H1 (cell line): ENCODE results near the gene TOM1L2. TPM values are rescaled to one million over a fixed set of nuclear protein-coding genes. Genes with fewer than 3 reads are reported as not detected.
A peak's percentile ranks its signal among the peaks of the same experiment; 100 is the strongest.

Source experiments
- CTCF ChIA-PET: fragments of 300-600 bp; sonication (Branson Sonifier 250); formaldehyde crosslinking; loops from one replicate; lab custom pipeline; 2021; ENCODE audit not compliant: partially characterized antibody; lab: Charles Lee
- POLR2A ChIA-PET: fragments of 300-600 bp; sonication (Branson Sonifier 250); formaldehyde crosslinking; loops from one replicate; lab custom pipeline; 2021; ENCODE audit warnings: inconsistent platforms; ENCODE audit not compliant: partially characterized antibody; lab: Charles Lee
- DNase-seq, 2 experiments: peaks; one replicate each; pipeline versions ENCODE4 v3.0.0 to v3.0.0-alpha.2; 2010 to 2022; ENCODE audit warnings: low spot score in 2 of 2, low read depth in 1 of 2, mixed read lengths in 1 of 2
- FAIRE-seq: peaks from 2 replicates; lab custom pipeline; 2011; peaks lifted over from hg19 to GRCh38; lab: Jason Lieb, UNC
- H2AFZ ChIP-seq: 2 replicates; pipeline ENCODE4 v1.8.1; 2012; ENCODE audit warnings: low read length, inconsistent platforms
- H2AK5ac ChIP-seq: 2 replicates; pipeline ENCODE4 v1.6.1; 2013; ENCODE audit warnings: low read depth, low read length
- H2BK120ac ChIP-seq: replicated peaks from 2 replicates; pipeline ENCODE3; 2013; ENCODE audit warnings: low read depth, low read length, inconsistent platforms
- H2BK12ac ChIP-seq: 2 replicates; pipeline ENCODE4 v1.6.1; 2013; ENCODE audit warnings: low read depth, low read length
- H2BK15ac ChIP-seq: 2 replicates; pipeline ENCODE4 v1.6.1; 2013; ENCODE audit warnings: low read length
- H2BK20ac ChIP-seq: 2 replicates; pipeline ENCODE4 v1.6.1; 2013; ENCODE audit warnings: low read length
- H2BK5ac ChIP-seq: 2 replicates; pipeline ENCODE4 v1.6.1; 2013; ENCODE audit warnings: low read depth, low read length
- H3K14ac ChIP-seq: 2 replicates; pipeline ENCODE4 v1.6.1; 2013; ENCODE audit warnings: inconsistent platforms; ENCODE audit not compliant: insufficient read length
- H3K18ac ChIP-seq: 2 replicates; pipeline ENCODE4 v1.6.1; 2013; ENCODE audit warnings: low read length; ENCODE audit errors: extremely low read depth
- H3K23ac ChIP-seq: 2 replicates; pipeline ENCODE4 v1.6.1; 2013; ENCODE audit warnings: inconsistent platforms; ENCODE audit not compliant: insufficient read length
- H3K23me2 ChIP-seq: 2 replicates; pipeline ENCODE4 v1.6.1; 2013; ENCODE audit warnings: low read depth, low read length
- H3K27ac ChIP-seq: 2 replicates; pipeline ENCODE4 v1.6.1; 2011; ENCODE audit warnings: low read depth, low read length, inconsistent platforms
- H3K27me3 ChIP-seq, 4 experiments: replicated peaks in 1 of 4; 1 replicate in 1 of 4; 2 replicates in 3 of 4; pipeline versions ENCODE4 v1.6.1 to v1.8.1; 2011 to 2013; ENCODE audit warnings: low read length in 3 of 4, mild to moderate bottlenecking in 3 of 4, inconsistent platforms in 2 of 4, mixed read lengths in 2 of 4, moderate library complexity in 1 of 4; ENCODE audit not compliant: control insufficient read depth in 3 of 4, insufficient read depth in 3 of 4; ENCODE audit errors: extremely low read depth in 1 of 4
- H3K36me3 ChIP-seq, 4 experiments: 2 replicates each; pipeline versions ENCODE4 v1.6.1 to v1.8.1; 2011 to 2013; ENCODE audit warnings: mild to moderate bottlenecking in 4 of 4, low read length in 3 of 4, moderate library complexity in 2 of 4, control low read depth in 1 of 4, inconsistent platforms in 1 of 4; ENCODE audit not compliant: insufficient read depth in 4 of 4, control insufficient read depth in 2 of 4
- H3K4ac ChIP-seq: replicated peaks from 2 replicates; pipeline ENCODE3; 2013; ENCODE audit warnings: low read length, low read depth, mixed read lengths, inconsistent platforms; ENCODE audit not compliant: insufficient read length
- H3K4me1 ChIP-seq, 4 experiments: replicated peaks in 1 of 4; 1 replicate in 1 of 4; 2 replicates in 3 of 4; pipeline versions ENCODE4 v1.6.1 to v1.8.1; 2011 to 2013; ENCODE audit warnings: low read length in 3 of 4, inconsistent platforms in 2 of 4, mixed read lengths in 1 of 4; ENCODE audit not compliant: insufficient read depth in 4 of 4, control insufficient read depth in 3 of 4
- H3K4me2 ChIP-seq, 2 experiments: 2 replicates each; pipeline versions ENCODE4 v1.6.1 to v1.8.1; 2011 to 2013; ENCODE audit warnings: low read depth in 2 of 2, low read length in 2 of 2, control low read depth in 1 of 2, inconsistent platforms in 1 of 2, mild to moderate bottlenecking in 1 of 2; ENCODE audit not compliant: insufficient read depth in 1 of 2
- H3K4me3 ChIP-seq, 4 experiments: fragments of 200-600, 300-600 bp in 1 of 4; sonication (generic), shearing (Covaris generic), sonication (Bioruptor Twin) in 1 of 4; 2 replicates each; pipeline versions ENCODE4 v1.5.1 to v1.8.1; 2011 to 2016; ENCODE audit warnings: low read length in 4 of 4, low read depth in 3 of 4, control low read depth in 2 of 4, inconsistent platforms in 2 of 4, mild to moderate bottlenecking in 2 of 4, mixed read lengths in 1 of 4, moderate library complexity in 1 of 4; ENCODE audit not compliant: insufficient read depth in 2 of 4; ENCODE audit errors: extremely low read depth in 1 of 4
- H3K56ac ChIP-seq: replicated peaks from 2 replicates; pipeline ENCODE3; 2013; ENCODE audit warnings: low read depth, mild to moderate bottlenecking, mixed read lengths, low read length, inconsistent platforms; ENCODE audit not compliant: insufficient read length
- H3K79me1 ChIP-seq: 2 replicates; pipeline ENCODE4 v1.6.1; 2013; ENCODE audit warnings: low read depth, low read length, control low read depth
- H3K79me2 ChIP-seq, 2 experiments: 2 replicates each; pipeline versions ENCODE4 v1.6.1 to v1.8.1; 2012 to 2013; ENCODE audit warnings: low read length in 2 of 2, mild to moderate bottlenecking in 2 of 2, inconsistent platforms in 1 of 2; ENCODE audit not compliant: insufficient read depth in 2 of 2, control insufficient read depth in 1 of 2
- H3K9ac ChIP-seq, 4 experiments: replicated peaks in 1 of 4; 1 replicate in 1 of 4; 2 replicates in 3 of 4; pipeline versions ENCODE4 v1.6.1 to v1.8.1; 2011 to 2013; ENCODE audit warnings: low read depth in 3 of 4, low read length in 3 of 4, control low read depth in 2 of 4, mild to moderate bottlenecking in 2 of 4, moderate library complexity in 2 of 4, inconsistent platforms in 1 of 4; ENCODE audit errors: extremely low read depth in 1 of 4
- H3K9me3 ChIP-seq, 2 experiments: 2 replicates each; pipeline versions ENCODE4 v1.6.1 to v1.8.1; 2012 to 2013; ENCODE audit warnings: mild to moderate bottlenecking in 2 of 2, moderate library complexity in 2 of 2, control low read depth in 1 of 2, inconsistent platforms in 1 of 2, low read depth in 1 of 2, low read length in 1 of 2, mixed read lengths in 1 of 2; ENCODE audit not compliant: insufficient read depth in 2 of 2
- H4K20me1 ChIP-seq, 2 experiments: replicated peaks in 1 of 2; 2 replicates each; pipeline versions ENCODE3 to v1.8.1; 2011 to 2013; ENCODE audit warnings: inconsistent platforms in 2 of 2, low read length in 2 of 2, mild to moderate bottlenecking in 1 of 2; ENCODE audit not compliant: insufficient read depth in 2 of 2, control insufficient read depth in 1 of 2
- H4K5ac ChIP-seq: 2 replicates; pipeline ENCODE4 v1.6.1; 2013; ENCODE audit warnings: low read length, low read depth, mixed read lengths, inconsistent platforms; ENCODE audit not compliant: insufficient read length
- H4K8ac ChIP-seq: 2 replicates; pipeline ENCODE4 v1.8.0; 2013; ENCODE audit warnings: mild to moderate bottlenecking, moderate library complexity, low read length, inconsistent platforms; ENCODE audit not compliant: insufficient read depth; ENCODE audit errors: extremely low read depth
- H4K91ac ChIP-seq: replicated peaks from 2 replicates; pipeline ENCODE3; 2013; ENCODE audit warnings: low read length, mixed read lengths, inconsistent platforms; ENCODE audit not compliant: insufficient read length
- ASH2L ChIP-seq: fragments of 200-600, 300-600 bp; sonication (generic); IDR thresholded peaks from one replicate; pipeline ENCODE4 v1.7.1; 2017; ENCODE audit warnings: low read length
- CBX8 ChIP-seq: fragments of 300-800, 300-1000 bp; sonication (generic); IDR thresholded peaks from 2 replicates; pipeline ENCODE4 v1.7.1; 2016; ENCODE audit warnings: low read depth, low read length, borderline replicate concordance
- CTBP2 ChIP-seq: IDR thresholded peaks from 2 replicates; pipeline ENCODE4 v1.7.0; 2011; ENCODE audit warnings: borderline replicate concordance, mild to moderate bottlenecking, moderate library complexity, mixed read lengths, low read length; ENCODE audit not compliant: insufficient read depth, insufficient read length
- CTCF ChIP-seq, 3 experiments: IDR thresholded peaks; 1 replicate in 2 of 3; 2 replicates in 1 of 3; pipeline versions ENCODE4 v1.5.1 to v1.6.1; 2011; ENCODE audit warnings: low read length in 3 of 3, mild to moderate bottlenecking in 3 of 3, inconsistent platforms in 2 of 3, low read depth in 1 of 3, moderate library complexity in 1 of 3; ENCODE audit not compliant: insufficient read depth in 1 of 3; ENCODE audit errors: control extremely low read depth in 1 of 3
- EZH2 ChIP-seq: fragments of 200-600 bp; sonication (generic); IDR thresholded peaks from 2 replicates; pipeline ENCODE4 v1.7.1; 2012; ENCODE audit warnings: low read depth, mild to moderate bottlenecking, moderate library complexity, low read length, inconsistent platforms; ENCODE audit not compliant: severe bottlenecking
- JUND ChIP-seq: IDR thresholded peaks from 2 replicates; pipeline ENCODE4 v1.6.1; 2011; ENCODE audit warnings: mild to moderate bottlenecking, improper control_type of control experiment, low read length
- KDM4A ChIP-seq: IDR thresholded peaks from one replicate; pipeline ENCODE4 v1.7.1; 2012; ENCODE audit warnings: low read depth, mild to moderate bottlenecking, moderate library complexity, low read length, inconsistent platforms; ENCODE audit not compliant: severe bottlenecking
- RXRA ChIP-seq: IDR thresholded peaks from 2 replicates; pipeline ENCODE4 v1.6.1; 2011; ENCODE audit warnings: low read depth, mild to moderate bottlenecking, low read length, moderate library complexity; ENCODE audit not compliant: insufficient read depth
- YY1 ChIP-seq: IDR thresholded peaks from 2 replicates; pipeline ENCODE4 v1.6.1; 2011; ENCODE audit warnings: low read depth, mild to moderate bottlenecking, low read length
- WGBS, 2 experiments: shearing (Covaris generic) in 1 of 2; methylation state at CpG; one replicate each; pipeline versions ENCODE4 v1.1.6 to v1.1.7; 2013 to 2015; ENCODE audit warnings: low lambda C conversion rate in 2 of 2, mixed read lengths in 2 of 2, inconsistent platforms in 1 of 2, low coverage in 1 of 2, missing lambda C conversion rate in 1 of 2; ENCODE audit not compliant: insufficient replicate concordance in 2 of 2, insufficient coverage in 1 of 2, insufficient read length in 1 of 2; ENCODE audit errors: extremely low coverage in 1 of 2, missing lambda C conversion rate in 1 of 2; 5-methylcytosine and 5-hydroxymethylcytosine counted together
- polyA plus RNA-seq, 7 experiments: library from polyadenylated mRNA; depleted of rRNA in 3 of 7; stranded (reverse) in 5 of 7; unstranded in 2 of 7; fragments of >200 nt in 5 of 7; fragments of 200-250 nt in 2 of 7; gene quantifications; 1 replicate in 5 of 7; 2 replicates in 1 of 7; 4 replicates in 1 of 7; pipeline versions ENCODE4 v1.2.1 to v1.2.3, GENCODE V29; 2011 to 2013; ENCODE audit warnings: missing spikeins in 2 of 7, mixed read lengths in 2 of 7
- total RNA-seq: library from RNA; stranded (reverse); fragmentation: NEBNext Ultra II Directional; extraction: Animal tissue kit (Norgen Biotek cat#: 25700); gene quantifications from 2 replicates; pipeline ENCODE4 v1.2.1, GENCODE V29; 2021

Gene TOM1L2
- total and polyA plus RNA-seq, 2 of the 8 experiments (the other 6 are each of a cell fraction or from before 2014, with no cell fraction given): 2.0 to 3.4 TPM

GRCh38 chr17:17816240-17816814 lies 155.9 kb downstream of the TOM1L2 start:
- H3K4ac ChIP-seq: no peak overlapping the region
- H3K36me3 ChIP-seq: peaks cover 23 to 60% (median 42%) of the 10 kb centered on the region in 4 experiments; a peak in 7 of 8 replicates
- no peak overlapping the region for H4K5ac ChIP-seq
- H2BK5ac ChIP-seq: no peak overlapping the region; the same call in 1 of the 2 replicates
- ChIA-PET CTCF (interaction anchor here (0.6 to 18.1 kb wide), 6 partner anchors 10 to 87 kb away, joined by 3 to 375 read pairs (median 4); no protein-coding TSS in a partner anchor), POLR2A (interaction anchor here (0.8 to 24.7 kb wide), 2 partner anchors 14 to 31 kb away, joined by 3 to 532 read pairs; partner anchors contain the start of gene SREBF1)
- H3K18ac ChIP-seq: no peak overlapping the region
- peaks cover 0 to 10% of the 10 kb centered on the region in 2 experiments; a peak in 1 of 4 replicates for H3K79me2 ChIP-seq
- TF ChIP-seq CBX8 (no peak), RXRA (no peak), YY1 (no peak), ASH2L (no peak), EZH2 (no peak), JUND (no peak), KDM4A (no peak), CTBP2 (no peak), CTCF (IDR thresholded peaks at IDR 0.05; ENCODE audit: control extremely low read depth in 1 of 3, insufficient read depth in 1 of 3, low read depth in 1 of 3, low read length in 3 of 3) (no peak)
- no peak overlapping the region for H3K14ac ChIP-seq
- peaks cover 19% of the 10 kb centered on the region for H3K79me1 ChIP-seq
- FAIRE-seq: no peak
- H3K4me3 ChIP-seq: no peak overlapping the region
- no peaks in the 10 kb centered on the region for H3K27me3 ChIP-seq
- H3K9me3 ChIP-seq: no peaks in the 10 kb centered on the region
- H3K27ac ChIP-seq: no peak overlapping the region
- H3K4me1 ChIP-seq: peaks cover 0 to 19% (median 9%) of the 10 kb centered on the region in 4 experiments; a peak in 6 of 7 replicates
- H2BK12ac ChIP-seq: no peak overlapping the region
- no peak overlapping the region for H4K91ac ChIP-seq
- no peak overlapping the region for H2AK5ac ChIP-seq
- no peak overlapping the region for H2BK20ac ChIP-seq
- H3K23me2 ChIP-seq: no peaks in the 10 kb centered on the region; the same call in 1 of the 2 replicates
- 0 out of 7 replicates have a peak overlapping the region, but pooled peaks of 2 of the 4 experiments have one; percentile 4 to 19 for H3K9ac ChIP-seq
- no peak overlapping the region for H3K4me2 ChIP-seq
- H2AFZ ChIP-seq: no peak overlapping the region
- no peak for DNase-seq
- no peak overlapping the region for H2BK15ac ChIP-seq
- no peak overlapping the region for H3K23ac ChIP-seq
- 92% methylated on average over 18 of the region's 22 CpGs; no CpG with 5 or more reads in 1 of the 2 experiments for WGBS, 2 experiments
- peaks cover 23 to 41% of the 10 kb centered on the region in 2 experiments for H4K20me1 ChIP-seq
- no peak overlapping the region for H2BK120ac ChIP-seq
- no peak overlapping the region for H3K56ac ChIP-seq
- no peak overlapping the region; the same call in 1 of the 2 replicates for H4K8ac ChIP-seq
